GM21786 (cell line): ENCODE data around the gene NKAIN2.

Experiments
- ATAC-seq: cut with Tn5 transposase; IDR thresholded peaks from one replicate; pipeline ENCODE4 v1.9.1; 2021; ENCODE audit not compliant: unreplicated experiment

The NKAIN2 gene

GRCh38 chr6:124868481-124868880, 1064.8 kb downstream of the NKAIN2 start:
- ATAC-seq, result no peak

- ATAC-seq, result no peak
Measured at GRCh38 chr6:124869416-124869815, 1065.8 kb downstream of the NKAIN2 start.

- ATAC-seq, result no peak
Measured at GRCh38 chr6:124870611-124871459, 1067.2 kb downstream of the NKAIN2 start.

GRCh38 chr6:124872361-124873065, 1068.8 kb downstream of the NKAIN2 start:
- peak; percentile 81 for ATAC-seq

- peak; percentile 8 for ATAC-seq
Measured at GRCh38 chr6:124873066-124873410, 1069.4 kb downstream of the NKAIN2 start.
